ENCODE measurements around the gene ARHGAP24.
A peak's percentile ranks its signal among the peaks of the same experiment; 100 is the strongest.

The ARHGAP24 gene

GRCh38 chr4:85919200-85919887 is 444.4 kb downstream of the ARHGAP24 start:
- no peak for DNase-seq

GRCh38 chr4:85925071-85925470 is 450.1 kb downstream of the ARHGAP24 start:
- DNase-seq, result no peak

GRCh38 chr4:85928775-85929591 is 454.0 kb downstream of the ARHGAP24 start:
- DNase-seq, result peak; percentile 60

GRCh38 chr4:85929961-85930665 is 455.2 kb downstream of the ARHGAP24 start:
- DNase-seq, result peak; percentile 10

- peak; percentile 61 for DNase-seq
These were observed 457.7 kb downstream of the ARHGAP24 start for GRCh38 chr4:85932500-85933290.

- no peak for DNase-seq
These were observed 458.3 kb downstream of the ARHGAP24 start for GRCh38 chr4:85933291-85933640.

- DNase-seq, result no peak
These were observed 462.6 kb downstream of the ARHGAP24 start for GRCh38 chr4:85937507-85937906.

GRCh38 chr4:85938062-85938461 is 463.1 kb downstream of the ARHGAP24 start:
- no peak for DNase-seq

- DNase-seq, result no peak
These were observed 464.0 kb downstream of the ARHGAP24 start for GRCh38 chr4:85938902-85939301.

GRCh38 chr4:85939595-85939994 is 464.6 kb downstream of the ARHGAP24 start:
- DNase-seq, result peak; percentile 17

GRCh38 chr4:85940151-85940550 is 465.2 kb downstream of the ARHGAP24 start:
- DNase-seq, result no peak

- DNase-seq, result no peak
These were observed 467.2 kb downstream of the ARHGAP24 start for GRCh38 chr4:85942107-85942506.

- DNase-seq, result peak; percentile 48
These were observed 471.9 kb downstream of the ARHGAP24 start for GRCh38 chr4:85946821-85947220.

- DNase-seq, result no peak
These were observed 476.1 kb downstream of the ARHGAP24 start for GRCh38 chr4:85951099-85951498.

GRCh38 chr4:85952528-85952927 is 477.6 kb downstream of the ARHGAP24 start:
- DNase-seq, result no peak

- no peak for DNase-seq
These were observed 478.2 kb downstream of the ARHGAP24 start for GRCh38 chr4:85952972-85953650.

- no peak for DNase-seq
These were observed 478.7 kb downstream of the ARHGAP24 start for GRCh38 chr4:85953651-85954018.

GRCh38 chr4:85955620-85956292 is 480.8 kb downstream of the ARHGAP24 start:
- DNase-seq, result no peak

- DNase-seq, result no peak
These were observed 481.5 kb downstream of the ARHGAP24 start for GRCh38 chr4:85956293-85956945.

GRCh38 chr4:85961887-85962286 is 486.9 kb downstream of the ARHGAP24 start:
- DNase-seq, result no peak

- DNase-seq, result peak; percentile 51
These were observed 488.3 kb downstream of the ARHGAP24 start for GRCh38 chr4:85963231-85963630.

Measured in fibroblast of skin of abdomen (primary cell).